Gastroesophageal sphincter (tissue), 3 donors: Measurements from ENCODE around the gene IFT172.

ENCODE experiments used
- CTCF ChIP-seq, 4 experiments: fragments of 200-600 bp in 2 of 4; fragments of 450-650 bp in 2 of 4; sonication (generic) in 1 of 4; IDR thresholded peaks; one replicate each; pipeline ENCODE4 v1.5.1; 2017 to 2019; ENCODE audit warnings: antibody characterized with exemption in 4 of 4, mild to moderate bottlenecking in 2 of 4, moderate library complexity in 2 of 4
- EP300 ChIP-seq: sonication (generic); formaldehyde crosslinking; IDR thresholded peaks from one replicate; pipeline ENCODE4 v1.6.1; 2017; ENCODE audit warnings: antibody characterized with exemption, mild to moderate bottlenecking
- POLR2A ChIP-seq, 2 donors: fragments of 450-650 bp; IDR thresholded peaks; one replicate each; pipeline ENCODE4 v1.6.1; 2017; ENCODE audit warnings: antibody characterized with exemption in 2 of 2, mild to moderate bottlenecking in 2 of 2, moderate library complexity in 1 of 2
- POLR2AphosphoS5 ChIP-seq: sonication (generic); formaldehyde crosslinking; IDR thresholded peaks from one replicate; pipeline ENCODE4 v1.6.1; 2017; ENCODE audit warnings: antibody characterized with exemption

GRCh38 chr2:27422958-27423357 lies 66.6 kb downstream of the IFT172 start:
- no peak for TF ChIP-seq POLR2A (IDR thresholded peaks at IDR 0.05)
- no peak for TF ChIP-seq POLR2AphosphoS5
- TF ChIP-seq CTCF (IDR thresholded peaks at IDR 0.05) = no peak
- TF ChIP-seq EP300 = no peak
